C4-2B (cell line): ENCODE data around the gene CHCHD3.

ENCODE experiments used
- CTCF ChIP-seq: fragments of 450-650 bp; conservative IDR thresholded peaks from 2 replicates; pipeline ENCODE4 v1.5.1; 2017; ENCODE audit warnings: mild to moderate bottlenecking
- ZFX ChIP-seq: fragments of 450-650 bp; IDR thresholded peaks from 2 replicates; pipeline ENCODE4 v1.6.1; 2017

GRCh38 chr7:132997505-132997904 lies 84.4 kb downstream of the CHCHD3 start:
- no peak for TF ChIP-seq CTCF
- no peak for TF ChIP-seq ZFX
